GM23338 (cell line): ENCODE results near the gene TCEAL9. TPM values are rescaled to one million over a fixed set of nuclear protein-coding genes. Genes with fewer than 3 reads are reported as not detected.

Source experiments
- ATAC-seq: fragments of 200-7000 bp; cut with Tn5 transposase; 3 replicates; pipeline ENCODE4 v1.9.1; 2020
- DNase-seq: peaks from one replicate; pipeline ENCODE4 v3.0.0-alpha.2; 2015; ENCODE audit warnings: low spot score
- H2AFZ ChIP-seq: fragments of 200-600 bp; sonication (generic); 2 replicates; pipeline ENCODE4 v1.8.0; 2016; ENCODE audit warnings: antibody characterized with exemption, mild to moderate bottlenecking, moderate library complexity
- H3F3A ChIP-seq: fragments of 200-600 bp; sonication (generic); replicated peaks from 2 replicates; pipeline ENCODE4 v1.8.0; 2017; ENCODE audit warnings: antibody characterized with exemption, mixed run types, low read depth
- H3K27ac ChIP-seq: fragments of 200-600 bp; sonication (generic); 2 replicates; pipeline ENCODE4 v1.6.1; 2016; ENCODE audit warnings: low read depth
- H3K27me3 ChIP-seq: fragments of 200-600 bp; sonication (generic); 2 replicates; pipeline ENCODE4 v1.8.0; 2016; ENCODE audit warnings: mild to moderate bottlenecking, mixed run types, moderate library complexity; ENCODE audit not compliant: insufficient read depth
- H3K36me3 ChIP-seq: fragments of 200-600 bp; sonication (generic); 2 replicates; pipeline ENCODE4 v1.8.0; 2016; ENCODE audit warnings: mild to moderate bottlenecking; ENCODE audit not compliant: insufficient read depth
- H3K4me1 ChIP-seq: fragments of 200-600 bp; sonication (generic); 2 replicates; pipeline ENCODE4 v1.8.0; 2016; ENCODE audit warnings: mild to moderate bottlenecking, moderate library complexity; ENCODE audit not compliant: insufficient read depth
- H3K4me2 ChIP-seq: fragments of 200-600 bp; sonication (generic); 2 replicates; pipeline ENCODE4 v1.7.1; 2017; ENCODE audit warnings: mixed run types
- H3K4me3 ChIP-seq: fragments of 200-600 bp; sonication (generic); 2 replicates; pipeline ENCODE4 v1.6.1; 2016; ENCODE audit warnings: mixed run types
- H3K79me2 ChIP-seq: fragments of 200-600 bp; sonication (generic); replicated peaks from 2 replicates; pipeline ENCODE4 v1.8.0; 2017; ENCODE audit warnings: mild to moderate bottlenecking; ENCODE audit not compliant: insufficient read depth
- H3K9me2 ChIP-seq: fragments of 200-600 bp; sonication (generic); 2 replicates; pipeline ENCODE4 v1.8.0; 2017; ENCODE audit not compliant: insufficient read depth
- H4K20me1 ChIP-seq: fragments of 200-600 bp; sonication (generic); replicated peaks from 2 replicates; pipeline ENCODE4 v1.8.0; 2017; ENCODE audit warnings: mild to moderate bottlenecking; ENCODE audit not compliant: insufficient read depth
- H3K27ac Mint-ChIP-seq: 2 replicates; pipeline ENCODE4 v1.8.0; 2020; ENCODE audit warnings: inconsistent platforms, mild to moderate bottlenecking, moderate library complexity, mixed read lengths
- H3K27me3 Mint-ChIP-seq: 3 replicates; pipeline ENCODE4 v1.8.0; 2022; ENCODE audit warnings: low read depth, mild to moderate bottlenecking, moderate library complexity, mixed read lengths, inconsistent platforms; ENCODE audit not compliant: insufficient read depth, poor library complexity
- H3K36me3 Mint-ChIP-seq: 3 replicates; pipeline ENCODE4 v1.8.0; 2021; ENCODE audit warnings: low read depth, mild to moderate bottlenecking, inconsistent platforms, moderate library complexity, mixed read lengths
- H3K4me1 Mint-ChIP-seq: 3 replicates; pipeline ENCODE4 v1.8.0; 2020; ENCODE audit warnings: mild to moderate bottlenecking, inconsistent platforms, mixed read lengths
- H3K4me3 Mint-ChIP-seq: 3 replicates; pipeline ENCODE4 v1.8.0; 2021; ENCODE audit warnings: moderate library complexity, mild to moderate bottlenecking, inconsistent platforms, mixed read lengths
- H3K9me3 Mint-ChIP-seq: 3 replicates; pipeline ENCODE4 v1.8.0; 2020; ENCODE audit warnings: moderate library complexity, mild to moderate bottlenecking, inconsistent platforms, mixed read lengths
- CREB1 ChIP-seq: fragments of 250-450 bp; sonication (Bioruptor Pico); IDR thresholded peaks from 2 replicates; pipeline ENCODE4 v1.5.0; 2020; ENCODE audit warnings: low read depth, mild to moderate bottlenecking, moderate library complexity
- NANOG ChIP-seq: IDR thresholded peaks from 2 replicates; pipeline ENCODE4 v1.6.1; 2016; ENCODE audit warnings: antibody characterized with exemption, borderline replicate concordance
- REST ChIP-seq: IDR thresholded peaks from one replicate; pipeline ENCODE4 v1.6.1; 2018; ENCODE audit warnings: antibody characterized with exemption; ENCODE audit not compliant: unreplicated experiment
- ZNF462 ChIP-seq: fragments of 250-450 bp; sonication (Bioruptor Pico); IDR thresholded peaks from 2 replicates; pipeline ENCODE4 v1.5.0; 2020; ENCODE audit warnings: mild to moderate bottlenecking, moderate library complexity
- polyA plus RNA-seq: library from polyadenylated mRNA; unstranded; fragments of >200 nt; fragmentation: Nextera tagmentation; extraction: Ambion mirVana; gene quantifications from 2 replicates; pipeline ENCODE4 v1.2.1, GENCODE V29; 2016
- total RNA-seq: library from RNA; depleted of rRNA; stranded (reverse); fragments of >200 nt; shearing (Covaris generic); gene quantifications from 2 replicates; pipeline ENCODE4 v1.2.3, GENCODE V29; 2014

The TCEAL9 gene
- total and polyA plus RNA-seq, 2 experiments from 2014 or later: 37.1 to 184 TPM

GRCh38 chrX:103360916-103361315 is 4.6 kb downstream of the TCEAL9 start (continued):
- TF ChIP-seq ZNF462 (CRISPR knock-in tag) (no peak), REST (no peak), NANOG (no peak)

GRCh38 chrX:103361798-103362197 is 5.5 kb downstream of the TCEAL9 start:
- H3K4me3 Mint-ChIP-seq: no peak overlapping the region
- ATAC-seq (no peak), DNase-seq (no peak)
- Histone ChIP-seq H3K4me2 (no peak overlapping the region), H3K27ac (no peak overlapping the region; the same call in 1 of the 2 replicates), H3K4me1 (peaks cover 11% of the 10 kb centered on the region), H3K4me3 (no peak overlapping the region), H3F3A (no peaks in the 10 kb centered on the region), H2AFZ (no peak overlapping the region), H3K27me3 (no peaks in the 10 kb centered on the region), H3K36me3 (no peaks in the 10 kb centered on the region; the same call in 1 of the 2 replicates), H3K9me2 (no peaks in the 10 kb centered on the region), H3K79me2 (peaks cover 12% of the 10 kb centered on the region), H4K20me1 (no peaks in the 10 kb centered on the region)
- H3K9me3 Mint-ChIP-seq: no peaks in the 10 kb centered on the region; the same call in 2 of the 3 replicates
- H3K36me3 Mint-ChIP-seq: peaks cover 13% of the 10 kb centered on the region
- H3K27me3 Mint-ChIP-seq: no peaks in the 10 kb centered on the region
- TF ChIP-seq NANOG (no peak), CREB1 (CRISPR knock-in tag) (peak; percentile 12; the same call in 1 of the 2 replicates)
- peaks cover 24% of the 10 kb centered on the region for H3K4me1 Mint-ChIP-seq
- peak overlapping the region; percentile 62; the same call in 1 of the 2 replicates for H3K27ac Mint-ChIP-seq
